K562 (cell line): ENCODE data around the gene ADSS1. TPM values are rescaled to one million over a fixed set of nuclear protein-coding genes. Genes with fewer than 3 reads are reported as not detected.

ENCODE experiments used
- ASH1L ChIP-seq: fragments of 450-650 bp; IDR thresholded peaks from 2 replicates; pipeline ENCODE4 v1.6.1; 2018; ENCODE audit warnings: borderline replicate concordance, mild to moderate bottlenecking, low read depth; ENCODE audit not compliant: partially characterized antibody
- CBFB ChIP-seq: sonication (generic); formaldehyde crosslinking; IDR thresholded peaks from 2 replicates; pipeline ENCODE4 v1.4.0; 2020; ENCODE audit warnings: mild to moderate bottlenecking, missing genetic modification reagents
- CSDE1 ChIP-seq, 2 experiments: fragments of 450-650 bp; IDR thresholded peaks; 2 replicates each; pipeline ENCODE4 v1.6.1; 2016; ENCODE audit warnings: mild to moderate bottlenecking in 1 of 2
- CTBP1 ChIP-seq: fragments of 450-650 bp; IDR thresholded peaks from 2 replicates; pipeline ENCODE4 v1.6.1; 2016; ENCODE audit warnings: borderline replicate concordance
- EGR1 ChIP-seq: fragments of 450-650 bp; conservative IDR thresholded peaks from 2 replicates; pipeline ENCODE4 v1.6.1; 2017; ENCODE audit warnings: mild to moderate bottlenecking
- GABPB1 ChIP-seq: sonication (generic); formaldehyde crosslinking; IDR thresholded peaks from 2 replicates; pipeline ENCODE4 v1.8.0; 2022; ENCODE audit warnings: mild to moderate bottlenecking, missing genetic modification reagents
- GABPB2 ChIP-seq: fragments of 250-450 bp; sonication (Bioruptor Pico); conservative IDR thresholded peaks from 2 replicates; pipeline ENCODE4 v1.5.1; 2021; ENCODE audit warnings: mild to moderate bottlenecking
- HDAC6 ChIP-seq: IDR thresholded peaks from 2 replicates; pipeline ENCODE4 v1.6.1; 2012; ENCODE audit warnings: low read depth, mild to moderate bottlenecking, control low read depth, inconsistent platforms, low read length, moderate library complexity
- HDGF ChIP-seq: fragments of 450-650 bp; IDR thresholded peaks from 2 replicates; pipeline ENCODE4 v1.6.1; 2016
- HLTF ChIP-seq: fragments of 450-650 bp; IDR thresholded peaks from 2 replicates; pipeline ENCODE4 v1.6.1; 2016
- KAT7 ChIP-seq: sonication (generic); formaldehyde crosslinking; IDR thresholded peaks from 2 replicates; pipeline ENCODE4 v1.8.0; 2022; ENCODE audit warnings: missing genetic modification reagents, mild to moderate bottlenecking, borderline replicate concordance
- KDM2B ChIP-seq: fragments of 250-450 bp; sonication (Bioruptor Pico); IDR thresholded peaks from 2 replicates; pipeline ENCODE4 v1.8.0; 2021; ENCODE audit warnings: mild to moderate bottlenecking, moderate library complexity
- KHSRP ChIP-seq: fragments of 450-650 bp; IDR thresholded peaks from 2 replicates; pipeline ENCODE4 v1.6.1; 2017
- MEIS2 ChIP-seq: fragments of 450-650 bp; IDR thresholded peaks from 2 replicates; pipeline ENCODE4 v1.6.1; 2014; ENCODE audit warnings: mild to moderate bottlenecking; ENCODE audit not compliant: partially characterized antibody
- NCOA1 ChIP-seq: fragments of 450-650 bp; IDR thresholded peaks from 2 replicates; pipeline ENCODE4 v1.6.1; 2016; ENCODE audit warnings: low read depth
- NR2C2 ChIP-seq, 2 experiments: fragments of 200-800 bp in 1 of 2; sonication (Bioruptor generic) in 1 of 2; sonication (generic) in 1 of 2; formaldehyde crosslinking in 1 of 2; IDR thresholded peaks; 2 replicates each; pipeline versions ENCODE4 v1.6.1 to v1.8.0; 2016 to 2022; ENCODE audit warnings: mild to moderate bottlenecking in 1 of 2, missing compliant biosample characterization in 1 of 2, missing genetic modification characterization in 1 of 2, missing genetic modification reagents in 1 of 2
- PHF20 ChIP-seq: fragments of 450-650 bp; IDR thresholded peaks from 2 replicates; pipeline ENCODE4 v1.6.1; 2018; ENCODE audit not compliant: partially characterized antibody
- PML ChIP-seq: IDR thresholded peaks from 2 replicates; pipeline ENCODE4 v1.6.1; 2012; ENCODE audit warnings: low read length, inconsistent platforms
- RBM39 ChIP-seq: fragments of 200-400 bp; formaldehyde crosslinking; optimal IDR thresholded peaks from 2 replicates; pipeline ENCODE3; 2018; ENCODE audit warnings: low read depth, low read length
- SIRT6 ChIP-seq: IDR thresholded peaks from one replicate; pipeline ENCODE4 v1.6.1; 2012; ENCODE audit warnings: low read depth, mild to moderate bottlenecking, control low read depth, inconsistent platforms, low read length, moderate library complexity
- SMAD2 ChIP-seq: fragments of 150-350 bp; IDR thresholded peaks from 2 replicates; pipeline ENCODE4 v1.6.1; 2014; ENCODE audit warnings: low read depth, mild to moderate bottlenecking, low read length
- SMAD3 ChIP-seq: fragments of 450-650 bp; formaldehyde crosslinking; conservative IDR thresholded peaks from 2 replicates; pipeline ENCODE4 v1.4.0; 2020; ENCODE audit warnings: mild to moderate bottlenecking
- SMAD4 ChIP-seq: fragments of 250-450 bp; sonication (Bioruptor Pico); conservative IDR thresholded peaks from 2 replicates; pipeline ENCODE4 v1.8.0; 2021; ENCODE audit warnings: inconsistent platforms, mild to moderate bottlenecking, moderate library complexity
- TAF1 ChIP-seq: IDR thresholded peaks from 2 replicates; pipeline ENCODE4 v1.6.1; 2011; ENCODE audit warnings: mild to moderate bottlenecking, low read length, moderate library complexity; ENCODE audit not compliant: insufficient read depth, control insufficient read depth, severe bottlenecking; ENCODE audit errors: extremely low read depth
- ZC3H8 ChIP-seq: fragments of 450-650 bp; IDR thresholded peaks from 2 replicates; pipeline ENCODE4 v1.6.1; 2017
- ZNF239 ChIP-seq: fragments of 250-450 bp; sonication (Bioruptor Pico); IDR thresholded peaks from 2 replicates; pipeline ENCODE4 v1.4.0; 2020; ENCODE audit warnings: mild to moderate bottlenecking
- ZNF444 ChIP-seq: fragments of 250-450 bp; sonication (Bioruptor Pico); IDR thresholded peaks from 2 replicates; pipeline ENCODE4 v1.4.0; 2020; ENCODE audit warnings: mild to moderate bottlenecking, moderate library complexity
- polyA plus RNA-seq, 8 experiments: library from polyadenylated mRNA; depleted of rRNA in 4 of 8; stranded (reverse) in 5 of 8; unstranded in 3 of 8; fragments of >200 nt; fragmentation: Nextera tagmentation in 2 of 8; fragmentation: Illumina TruSeq in 1 of 8; extraction: Ambion mirVana in 2 of 8; extraction: Trizol in 1 of 8; gene quantifications; 2 replicates each; pipeline versions ENCODE4 v1.2.1 to v1.2.3, GENCODE V29; 2011 to 2014; ENCODE audit warnings: inconsistent platforms in 1 of 8, missing spikeins in 1 of 8
- total RNA-seq, 7 experiments: library from RNA; depleted of rRNA in 6 of 7; stranded (reverse); fragments of >200 nt in 6 of 7; fragmentation: Illumina TruSeq in 2 of 7; extraction: Trizol in 2 of 7; gene quantifications; 2 replicates each; pipeline versions ENCODE4 v1.2.1 to v1.2.3, GENCODE V29; 2011 to 2021; ENCODE audit warnings: low replicate concordance in 1 of 7
- TF ChIP-seq, protein P1 (sequence below): sonication (generic); formaldehyde crosslinking; IDR thresholded peaks from 2 replicates; pipeline ENCODE4 v1.8.0; 2022; ENCODE audit warnings: mild to moderate bottlenecking, missing genetic modification reagents
- TF ChIP-seq, protein P2 (sequence below): sonication (generic); formaldehyde crosslinking; IDR thresholded peaks from 2 replicates; pipeline ENCODE4 v1.9.0; 2022; ENCODE audit warnings: mild to moderate bottlenecking, missing genetic modification reagents

ADSS1 gene
- total and polyA plus RNA-seq, 9 of the 15 experiments (the other 6 are each of a cell fraction or from before 2014, with no cell fraction given) = 0.53 to 5.9 (median 3.9) TPM

DNA sequence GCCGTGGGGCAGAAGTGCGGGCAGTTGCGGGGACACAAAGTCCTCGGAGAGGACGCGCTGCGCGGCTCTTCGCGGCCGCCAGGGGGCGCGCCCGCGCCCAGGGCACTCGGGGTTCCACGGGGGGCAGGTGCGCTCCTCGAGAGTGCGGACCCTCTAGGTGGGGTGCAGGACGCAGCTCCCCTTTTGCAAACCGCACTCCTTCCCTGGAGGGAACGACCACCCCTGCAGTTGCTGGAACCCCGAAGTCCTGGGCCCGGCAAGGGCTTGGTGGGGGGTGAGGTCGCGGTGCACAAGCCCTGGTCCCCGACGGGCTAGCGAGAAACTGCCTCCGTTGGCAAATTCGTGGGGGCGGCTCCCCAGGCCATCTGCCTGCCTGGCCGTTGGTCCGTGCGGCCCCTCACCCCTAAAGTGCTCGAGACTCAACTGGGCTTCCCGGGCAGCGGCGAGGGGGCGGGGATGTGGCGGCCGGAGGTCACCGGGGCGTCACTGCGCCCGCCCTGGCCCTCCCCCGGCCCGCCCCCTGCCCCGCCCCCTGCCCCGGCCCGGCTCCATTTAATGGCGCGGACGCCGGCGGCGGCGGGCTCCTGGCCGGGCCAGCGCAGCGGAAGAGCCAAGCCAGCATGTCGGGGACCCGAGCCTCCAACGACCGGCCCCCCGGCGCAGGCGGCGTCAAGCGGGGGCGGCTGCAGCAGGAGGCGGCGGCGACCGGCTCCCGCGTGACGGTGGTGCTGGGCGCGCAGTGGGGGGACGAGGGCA, at the start of gene ADSS1 (continued):
- TF ChIP-seq, protein P1, sequence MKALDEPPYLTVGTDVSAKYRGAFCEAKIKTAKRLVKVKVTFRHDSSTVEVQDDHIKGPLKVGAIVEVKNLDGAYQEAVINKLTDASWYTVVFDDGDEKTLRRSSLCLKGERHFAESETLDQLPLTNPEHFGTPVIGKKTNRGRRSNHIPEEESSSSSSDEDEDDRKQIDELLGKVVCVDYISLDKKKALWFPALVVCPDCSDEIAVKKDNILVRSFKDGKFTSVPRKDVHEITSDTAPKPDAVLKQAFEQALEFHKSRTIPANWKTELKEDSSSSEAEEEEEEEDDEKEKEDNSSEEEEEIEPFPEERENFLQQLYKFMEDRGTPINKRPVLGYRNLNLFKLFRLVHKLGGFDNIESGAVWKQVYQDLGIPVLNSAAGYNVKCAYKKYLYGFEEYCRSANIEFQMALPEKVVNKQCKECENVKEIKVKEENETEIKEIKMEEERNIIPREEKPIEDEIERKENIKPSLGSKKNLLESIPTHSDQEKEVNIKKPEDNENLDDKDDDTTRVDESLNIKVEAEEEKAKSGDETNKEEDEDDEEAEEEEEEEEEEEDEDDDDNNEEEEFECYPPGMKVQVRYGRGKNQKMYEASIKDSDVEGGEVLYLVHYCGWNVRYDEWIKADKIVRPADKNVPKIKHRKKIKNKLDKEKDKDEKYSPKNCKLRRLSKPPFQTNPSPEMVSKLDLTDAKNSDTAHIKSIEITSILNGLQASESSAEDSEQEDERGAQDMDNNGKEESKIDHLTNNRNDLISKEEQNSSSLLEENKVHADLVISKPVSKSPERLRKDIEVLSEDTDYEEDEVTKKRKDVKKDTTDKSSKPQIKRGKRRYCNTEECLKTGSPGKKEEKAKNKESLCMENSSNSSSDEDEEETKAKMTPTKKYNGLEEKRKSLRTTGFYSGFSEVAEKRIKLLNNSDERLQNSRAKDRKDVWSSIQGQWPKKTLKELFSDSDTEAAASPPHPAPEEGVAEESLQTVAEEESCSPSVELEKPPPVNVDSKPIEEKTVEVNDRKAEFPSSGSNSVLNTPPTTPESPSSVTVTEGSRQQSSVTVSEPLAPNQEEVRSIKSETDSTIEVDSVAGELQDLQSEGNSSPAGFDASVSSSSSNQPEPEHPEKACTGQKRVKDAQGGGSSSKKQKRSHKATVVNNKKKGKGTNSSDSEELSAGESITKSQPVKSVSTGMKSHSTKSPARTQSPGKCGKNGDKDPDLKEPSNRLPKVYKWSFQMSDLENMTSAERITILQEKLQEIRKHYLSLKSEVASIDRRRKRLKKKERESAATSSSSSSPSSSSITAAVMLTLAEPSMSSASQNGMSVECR (CRISPR knock-in tag) = peak; percentile 16; the same call in 1 of the 2 replicates
- TF ChIP-seq PML (no peak), CTBP1 (no peak), NCOA1 (no peak), PHF20 (no peak), SIRT6 (no peak), NR2C2 (CRISPR knock-in tag; IDR thresholded peaks at IDR 0.05) (no peak), NR2C2 (tag; IDR thresholded peaks at IDR 0.05) (peak; percentile 84), EGR1 (no peak), TAF1 (peak; percentile 59), CBFB (no peak), GABPB1 (CRISPR knock-in tag) (no peak; the same call in 1 of the 2 replicates), HDGF (no peak), GABPB2 (CRISPR knock-in tag) (no peak), KAT7 (no peak), SMAD3 (CRISPR knock-in tag) (no peak), ZNF444 (CRISPR knock-in tag) (no peak), KDM2B (CRISPR knock-in tag) (no peak), SMAD2 (no peak), ASH1L (no peak), CSDE1 (IDR thresholded peaks at IDR 0.05) (no peak), SMAD4 (CRISPR knock-in tag) (no peak), HDAC6 (no peak), HLTF (no peak), MEIS2 (no peak), ZC3H8 (no peak), KHSRP (no peak), ZNF239 (CRISPR knock-in tag) (no peak), RBM39 (no peak)
- TF ChIP-seq, protein P2, sequence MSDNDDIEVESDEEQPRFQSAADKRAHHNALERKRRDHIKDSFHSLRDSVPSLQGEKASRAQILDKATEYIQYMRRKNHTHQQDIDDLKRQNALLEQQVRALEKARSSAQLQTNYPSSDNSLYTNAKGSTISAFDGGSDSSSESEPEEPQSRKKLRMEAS (CRISPR knock-in tag) = no peak
